Effector memory CD4-positive, alpha-beta T cell (primary cell): Measurements from ENCODE around the gene IFNGR1.
"Not testable (repeated sequence)": the region's sequence is repeated elsewhere in the genome, so short reads cannot be mapped to it uniquely, and the experiment has no call there.

Experiments
- DNase-seq, 3 donors: peaks; one replicate each; pipeline ENCODE4 v3.0.0-alpha.2; 2020
- H3K27ac ChIP-seq: 2 replicates; pipeline ENCODE4 v1.7.0; 2013; ENCODE audit warnings: mild to moderate bottlenecking, low read length, moderate library complexity; ENCODE audit not compliant: insufficient read depth, poor library complexity, severe bottlenecking
- H3K27me3 ChIP-seq: replicated peaks from 2 replicates; pipeline ENCODE4 v1.7.0; 2013; ENCODE audit warnings: mild to moderate bottlenecking, low read length; ENCODE audit not compliant: insufficient read depth, control insufficient read depth, poor library complexity, severe bottlenecking
- H3K36me3 ChIP-seq: 2 replicates; pipeline ENCODE4 v1.7.0; 2013; ENCODE audit warnings: mild to moderate bottlenecking, low read length, moderate library complexity; ENCODE audit not compliant: control insufficient read depth, insufficient read depth
- H3K4me1 ChIP-seq: 2 replicates; pipeline ENCODE4 v1.7.0; 2013; ENCODE audit warnings: low read length, mild to moderate bottlenecking; ENCODE audit not compliant: control insufficient read depth, insufficient read depth, poor library complexity, severe bottlenecking
- H3K4me3 ChIP-seq: 2 replicates; pipeline ENCODE4 v1.7.0; 2013; ENCODE audit warnings: low read length, low read depth, mild to moderate bottlenecking; ENCODE audit not compliant: insufficient read depth, poor library complexity, severe bottlenecking
- H3K9me3 ChIP-seq: 2 replicates; pipeline ENCODE4 v1.7.0; 2013; ENCODE audit warnings: mild to moderate bottlenecking, low read length, moderate library complexity; ENCODE audit not compliant: control insufficient read depth

IFNGR1 gene

GRCh38 chr6:137256350-137257103 lies 37.3 kb upstream of the IFNGR1 start:
- H3K27me3 ChIP-seq = no peaks in the 10 kb centered on the region
- H3K9me3 ChIP-seq = peaks cover 6% of the 10 kb centered on the region
- peaks cover 7% of the 10 kb centered on the region for H3K4me1 ChIP-seq
- H3K4me3 ChIP-seq = no peak overlapping the region
- no peak overlapping the region for H3K27ac ChIP-seq
- DNase-seq = no peak
- no peaks in the 10 kb centered on the region for H3K36me3 ChIP-seq

DNA sequence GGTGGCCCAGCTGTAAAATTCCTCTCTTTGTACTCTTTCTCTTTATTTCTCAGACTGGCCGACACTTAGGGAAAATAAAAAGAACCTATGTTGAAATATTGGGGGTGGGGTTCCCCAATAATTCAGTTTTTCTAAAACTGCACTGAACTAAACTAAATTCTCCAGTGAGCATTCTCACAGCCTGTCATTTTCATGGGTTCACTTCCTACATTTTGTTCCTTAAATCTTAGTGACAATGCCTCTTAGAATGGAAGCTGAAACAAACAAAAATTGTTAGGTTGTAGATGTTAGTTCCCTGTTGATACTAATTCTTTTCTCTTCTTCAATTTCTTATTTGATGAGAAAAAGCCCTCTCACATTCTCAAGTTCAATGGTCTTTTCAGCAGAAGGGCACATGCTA lies 35.8 kb upstream of the IFNGR1 start:
- Histone ChIP-seq H3K36me3 (no peaks in the 10 kb centered on the region), H3K4me1 (no peaks in the 10 kb centered on the region), H3K4me3 (no peak overlapping the region), H3K9me3 (peaks cover 6% of the 10 kb centered on the region), H3K27ac (no peak overlapping the region), H3K27me3 (no peaks in the 10 kb centered on the region)
- DNase-seq = no peak

GRCh38 chr6:137254430-137254829 lies 35.2 kb upstream of the IFNGR1 start:
- DNase-seq, H3K4me1 ChIP-seq, H3K27me3 ChIP-seq, H3K9me3 ChIP-seq, H3K36me3 ChIP-seq, H3K4me3 ChIP-seq, H3K27ac ChIP-seq: not testable (repeated sequence)

DNA sequence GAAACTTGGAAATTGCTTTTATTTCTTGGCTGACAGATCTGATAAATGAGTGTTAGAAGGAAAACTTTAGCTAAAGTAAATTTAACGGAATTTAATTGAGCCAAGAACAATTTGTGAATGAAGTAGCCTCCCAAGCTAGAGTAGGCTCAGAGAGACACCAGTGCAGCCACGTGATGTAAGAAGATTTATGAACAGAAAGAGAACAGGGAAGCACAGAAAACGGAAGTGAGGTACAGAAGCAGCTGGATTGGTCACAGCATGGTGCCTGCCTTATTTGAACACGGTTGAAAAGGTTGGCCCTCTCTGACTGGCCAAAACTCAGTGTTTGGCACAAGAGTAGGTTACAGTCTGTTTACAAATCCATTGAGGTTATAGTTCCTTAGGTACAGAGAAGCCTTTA lies 29.5 kb upstream of the IFNGR1 start:
- Histone ChIP-seq H3K27ac (no peak overlapping the region), H3K4me1 (no peaks in the 10 kb centered on the region), H3K4me3 (no peak overlapping the region), H3K36me3 (no peaks in the 10 kb centered on the region), H3K27me3 (no peaks in the 10 kb centered on the region), H3K9me3 (no peaks in the 10 kb centered on the region)
- no peak for DNase-seq

- H3K27ac ChIP-seq = no peak overlapping the region
- H3K4me3 ChIP-seq = no peak overlapping the region
- H3K27me3 ChIP-seq = no peaks in the 10 kb centered on the region
- no peaks in the 10 kb centered on the region for H3K9me3 ChIP-seq
- H3K36me3 ChIP-seq = no peaks in the 10 kb centered on the region
- H3K4me1 ChIP-seq = no peaks in the 10 kb centered on the region
- no peak for DNase-seq
Measured at GRCh38 chr6:137247724-137248123, 28.5 kb upstream of the IFNGR1 start.

DNA sequence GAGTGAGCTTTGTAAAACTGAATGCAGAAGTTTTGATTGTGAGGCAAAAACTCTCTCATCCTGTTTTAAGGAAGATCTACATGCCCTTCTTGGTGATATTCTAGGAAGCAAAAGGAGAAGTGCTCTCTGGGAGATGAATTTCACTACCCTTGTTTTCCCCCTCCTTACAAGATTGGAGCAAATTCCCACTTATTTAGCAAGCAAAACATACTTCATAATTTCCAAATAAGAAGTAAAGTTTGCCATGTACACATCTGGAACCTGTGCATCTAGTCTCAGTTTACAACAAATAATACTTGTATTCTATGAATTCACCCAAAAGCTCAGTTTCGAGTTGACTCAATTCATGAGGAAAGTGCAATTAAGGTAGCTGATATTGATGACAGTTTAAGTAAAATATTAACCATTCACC lies 27.6 kb upstream of the IFNGR1 start:
- no peak overlapping the region for H3K4me3 ChIP-seq
- H3K27me3 ChIP-seq = no peaks in the 10 kb centered on the region
- DNase-seq = no peak
- H3K36me3 ChIP-seq = no peaks in the 10 kb centered on the region
- no peak overlapping the region for H3K27ac ChIP-seq
- no peaks in the 10 kb centered on the region for H3K4me1 ChIP-seq
- H3K9me3 ChIP-seq = no peaks in the 10 kb centered on the region

DNA sequence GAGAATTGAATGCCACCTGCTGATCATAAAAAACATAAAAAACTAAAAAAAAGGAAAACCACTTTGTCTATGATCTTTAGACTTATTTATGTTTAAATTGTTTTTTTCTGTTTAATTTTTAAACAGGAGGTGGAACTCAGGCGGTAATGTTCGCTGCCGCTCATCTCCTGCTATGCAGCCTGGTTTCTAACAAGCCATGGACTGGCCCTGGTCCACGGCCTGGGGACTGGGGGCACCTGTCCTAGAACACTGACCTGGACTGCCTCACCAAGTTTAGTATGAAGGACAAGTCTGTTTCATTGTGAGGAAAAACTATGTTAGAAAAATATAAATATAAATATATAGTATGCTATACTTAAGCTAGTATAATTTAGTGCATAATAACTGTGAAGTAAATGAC lies 27.0 kb upstream of the IFNGR1 start:
- H3K4me1 ChIP-seq = no peaks in the 10 kb centered on the region
- no peaks in the 10 kb centered on the region for H3K27me3 ChIP-seq
- no peak for DNase-seq
- no peak overlapping the region for H3K27ac ChIP-seq
- H3K36me3 ChIP-seq = no peaks in the 10 kb centered on the region
- H3K4me3 ChIP-seq = no peak overlapping the region
- H3K9me3 ChIP-seq = no peaks in the 10 kb centered on the region

- Histone ChIP-seq H3K27ac (no peak overlapping the region), H3K4me3 (no peak overlapping the region), H3K27me3 (no peaks in the 10 kb centered on the region)
Measured at GRCh38 chr6:137241481-137242038, 22.4 kb upstream of the IFNGR1 start.

GRCh38 chr6:137240168-137240567 lies 21.0 kb upstream of the IFNGR1 start:
- Histone ChIP-seq H3K4me3 (no peak overlapping the region), H3K36me3 (no peaks in the 10 kb centered on the region), H3K4me1 (peaks cover 7% of the 10 kb centered on the region), H3K27me3 (no peaks in the 10 kb centered on the region), H3K9me3 (peaks cover 4% of the 10 kb centered on the region), H3K27ac (no peak overlapping the region)
- DNase-seq = no peak

More at GRCh38 chr6:137241481-137242038, 22.4 kb upstream of the IFNGR1 start:
- Histone ChIP-seq H3K9me3 (peaks cover 4% of the 10 kb centered on the region), H3K36me3 (no peaks in the 10 kb centered on the region), H3K4me1 (peaks cover 7% of the 10 kb centered on the region)
- DNase-seq = no peak

DNA sequence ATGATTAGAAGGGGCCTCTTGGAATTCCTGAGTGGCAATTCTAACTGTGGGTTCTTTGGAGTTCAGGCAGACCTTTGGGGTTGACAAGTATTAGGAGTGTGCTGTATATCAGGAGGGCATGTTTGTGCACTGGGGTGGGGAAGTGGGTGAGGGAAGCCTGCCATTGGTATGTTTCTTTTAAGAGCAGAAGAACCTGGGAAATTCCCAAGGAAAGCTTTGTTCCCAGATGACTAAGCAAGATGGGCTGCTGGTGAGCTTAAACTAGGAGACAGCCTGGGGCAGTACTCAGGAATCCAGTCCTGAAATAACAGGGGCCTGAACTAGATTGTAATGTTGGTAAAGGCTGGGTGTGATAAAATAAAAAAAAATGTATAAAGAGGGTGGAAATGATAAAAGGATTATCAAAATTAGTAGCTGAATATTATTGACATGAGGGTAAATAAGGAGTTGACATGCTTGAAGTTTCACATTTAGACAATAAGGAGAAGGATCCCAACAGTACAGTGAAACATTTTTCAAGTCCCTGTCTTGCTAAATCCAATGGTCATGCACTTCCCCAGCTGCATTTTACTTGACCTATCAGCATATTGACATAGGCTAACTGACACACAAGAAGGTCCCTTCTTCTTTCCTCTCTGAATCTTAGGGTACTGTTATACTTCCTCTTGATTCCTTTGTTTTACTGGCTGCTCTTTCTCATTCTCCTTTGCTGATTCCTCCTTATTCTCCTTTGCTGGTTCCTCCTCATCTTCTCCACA lies 18.4 kb upstream of the IFNGR1 start:
- Histone ChIP-seq H3K4me1 (peaks cover 21% of the 10 kb centered on the region), H3K9me3 (peaks cover 4% of the 10 kb centered on the region), H3K4me3 (no peak overlapping the region), H3K36me3 (no peaks in the 10 kb centered on the region), H3K27ac (no peak overlapping the region), H3K27me3 (no peaks in the 10 kb centered on the region)
- DNase-seq = no peak
